ENCODE measurements around the gene ZCCHC2.

Gene ZCCHC2

DNA sequence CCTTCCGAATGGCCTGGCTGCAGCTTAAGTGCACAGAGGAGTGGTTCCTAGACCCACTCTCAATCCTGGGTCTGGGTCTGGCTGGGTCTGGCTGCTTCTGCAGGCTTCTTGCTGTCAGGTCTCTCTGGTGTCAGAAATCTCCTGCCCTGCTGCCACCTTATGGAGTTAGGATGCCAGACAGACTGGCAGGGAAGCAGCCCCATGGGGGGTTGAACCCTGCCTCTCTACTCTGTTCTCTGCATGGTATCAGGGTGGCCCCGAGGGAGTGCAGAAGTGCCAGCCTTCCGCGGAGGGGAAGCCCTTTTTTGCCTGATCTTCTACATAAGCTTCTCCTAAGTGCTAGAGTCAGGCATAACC lies 89.4 kb downstream of the ZCCHC2 start:
- no peak overlapping the region for H3K27ac ChIP-seq (ENCODE audit: low read depth, low read length)
- no peaks in the 10 kb centered on the region for H3K79me2 ChIP-seq (ENCODE audit: insufficient read depth, low read length)
- no peaks in the 10 kb centered on the region for H3K27me3 ChIP-seq (ENCODE audit: low read length)
- H3K9me3 ChIP-seq (ENCODE audit: insufficient read depth, low read length), result no peaks in the 10 kb centered on the region
- H3K9me2 ChIP-seq (replicated peaks; ENCODE audit: insufficient read depth, low read length), result no peaks in the 10 kb centered on the region
- no peak overlapping the region for H3K4me2 ChIP-seq (ENCODE audit: low read depth, low read length, poor library complexity, severe bottlenecking)
- H2AFZ ChIP-seq (ENCODE audit: low read depth, low read length, severe bottlenecking), result no peak overlapping the region
- no peak for TF ChIP-seq CTCF (IDR thresholded peaks at IDR 0.05; ENCODE audit: insufficient read depth, low read length, poor library complexity, severe bottlenecking)
- no peak for TF ChIP-seq EZH2phosphoT487 (conservative IDR thresholded peaks at IDR 0.05; ENCODE audit: low read length)
- H3K9ac ChIP-seq (ENCODE audit: low read length), result no peak overlapping the region
- no peaks in the 10 kb centered on the region for H4K20me1 ChIP-seq (ENCODE audit: low read depth, low read length)
- no peaks in the 10 kb centered on the region for H3K36me3 ChIP-seq (ENCODE audit: low read length)
- H3K4me3 ChIP-seq (ENCODE audit: insufficient read depth, low read length, poor library complexity, severe bottlenecking), result no peak overlapping the region
- H3F3A ChIP-seq (ENCODE audit: insufficient read depth), result no peaks in the 10 kb centered on the region

DNA sequence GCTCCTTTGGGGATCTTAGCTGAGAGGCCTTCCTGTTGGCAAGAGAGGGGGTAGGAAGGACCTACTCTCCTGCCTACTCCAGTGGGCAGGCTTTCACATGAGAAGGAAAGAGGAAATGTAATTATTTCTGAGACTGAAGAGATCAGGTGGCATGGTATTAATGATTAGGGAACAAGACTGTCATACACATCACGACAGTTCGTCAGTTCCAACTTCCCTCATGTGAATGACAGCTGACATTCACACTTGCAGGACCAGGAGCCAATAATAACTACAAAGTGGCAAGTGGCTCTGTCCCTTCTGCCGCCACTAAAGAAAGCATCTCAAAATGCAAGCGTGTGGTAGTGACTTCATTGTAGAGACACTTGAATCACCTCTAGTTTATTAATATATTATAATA lies 90.0 kb downstream of the ZCCHC2 start:
- no peaks in the 10 kb centered on the region for H3K79me2 ChIP-seq (ENCODE audit: insufficient read depth, low read length)
- no peaks in the 10 kb centered on the region for H3K27me3 ChIP-seq (ENCODE audit: low read length)
- H3K9ac ChIP-seq (ENCODE audit: low read length), result no peak overlapping the region
- no peak overlapping the region for H3K4me2 ChIP-seq (ENCODE audit: low read depth, low read length, poor library complexity, severe bottlenecking)
- H4K20me1 ChIP-seq (ENCODE audit: low read depth, low read length), result no peaks in the 10 kb centered on the region
- H3K9me2 ChIP-seq (replicated peaks; ENCODE audit: insufficient read depth, low read length), result no peaks in the 10 kb centered on the region
- no peaks in the 10 kb centered on the region for H3K36me3 ChIP-seq (ENCODE audit: low read length)
- no peak overlapping the region for H3K4me3 ChIP-seq (ENCODE audit: insufficient read depth, low read length, poor library complexity, severe bottlenecking)
- no peaks in the 10 kb centered on the region for H3F3A ChIP-seq (ENCODE audit: insufficient read depth)
- no peak overlapping the region for H3K27ac ChIP-seq (ENCODE audit: low read depth, low read length)
- H3K9me3 ChIP-seq (ENCODE audit: insufficient read depth, low read length), result no peaks in the 10 kb centered on the region
- H2AFZ ChIP-seq (ENCODE audit: low read depth, low read length, severe bottlenecking), result no peak overlapping the region
- TF ChIP-seq EZH2phosphoT487 (conservative IDR thresholded peaks at IDR 0.05; ENCODE audit: low read length) (no peak), CTCF (IDR thresholded peaks at IDR 0.05; ENCODE audit: insufficient read depth, low read length, poor library complexity, severe bottlenecking) (no peak)

DNA sequence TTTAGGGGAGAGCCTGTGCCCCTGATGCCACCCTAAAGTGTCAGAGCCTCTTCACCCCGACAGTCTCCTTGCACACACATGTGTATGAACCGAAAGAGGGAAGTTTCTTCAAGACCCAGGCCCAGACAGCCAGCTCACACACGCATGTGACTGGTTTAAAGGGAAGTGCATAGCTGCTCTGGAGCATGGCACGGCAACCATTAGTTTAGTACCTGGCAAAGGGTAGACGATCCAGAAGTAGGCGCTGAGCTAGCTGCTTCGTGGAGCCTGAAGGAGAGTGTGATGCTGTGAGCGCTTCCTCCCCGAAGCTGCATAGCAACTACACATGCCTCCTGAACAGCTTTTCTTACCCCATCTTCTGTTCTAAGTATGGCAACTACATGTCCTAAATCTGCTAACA lies 91.7 kb downstream of the ZCCHC2 start:
- no peaks in the 10 kb centered on the region for H3K79me2 ChIP-seq (ENCODE audit: insufficient read depth, low read length)
- H4K20me1 ChIP-seq (ENCODE audit: low read depth, low read length), result no peaks in the 10 kb centered on the region
- H3K9me3 ChIP-seq (ENCODE audit: insufficient read depth, low read length), result no peaks in the 10 kb centered on the region
- H2AFZ ChIP-seq (ENCODE audit: low read depth, low read length, severe bottlenecking), result no peak overlapping the region
- H3F3A ChIP-seq (ENCODE audit: insufficient read depth), result no peaks in the 10 kb centered on the region
- H3K9me2 ChIP-seq (replicated peaks; ENCODE audit: insufficient read depth, low read length), result no peaks in the 10 kb centered on the region
- no peak for TF ChIP-seq CTCF (IDR thresholded peaks at IDR 0.05; ENCODE audit: insufficient read depth, low read length, poor library complexity, severe bottlenecking)
- TF ChIP-seq EZH2phosphoT487 (conservative IDR thresholded peaks at IDR 0.05; ENCODE audit: low read length), result no peak
- H3K4me2 ChIP-seq (ENCODE audit: low read depth, low read length, poor library complexity, severe bottlenecking), result no peak overlapping the region
- H3K27ac ChIP-seq (ENCODE audit: low read depth, low read length), result no peak overlapping the region
- H3K36me3 ChIP-seq (ENCODE audit: low read length), result no peaks in the 10 kb centered on the region
- no peak overlapping the region for H3K9ac ChIP-seq (ENCODE audit: low read length)
- H3K27me3 ChIP-seq (ENCODE audit: low read length), result no peaks in the 10 kb centered on the region
- no peak overlapping the region for H3K4me3 ChIP-seq (ENCODE audit: insufficient read depth, low read length, poor library complexity, severe bottlenecking)

All from SU-DHL-6 (cell line).